ENCODE results near the gene PPP1R3F. TPM values are rescaled to one million over a fixed set of nuclear protein-coding genes. Genes with fewer than 3 reads are reported as not detected.

Gene PPP1R3F
- total RNA-seq = 11.5 and 13.1 TPM in 2 replicates
- long read RNA-seq = 0 reads

- Mint-ChIP-seq H3K27me3 (ENCODE audit: low read depth) (no peaks in the 10 kb centered on the region), H3K27ac (ENCODE audit: unreplicated experiment) (peak within 1 kb of the TSS; percentile 99), H3K4me3 (peak within 1 kb of the TSS; percentile 96), H3K36me3 (ENCODE audit: low read depth) (peaks cover 5% of the 10 kb centered on the region), H3K9me3 (peaks cover 12% of the 10 kb centered on the region), H3K4me1 (peaks cover 42% of the 10 kb centered on the region)
- TF ChIP-seq, protein P1, sequence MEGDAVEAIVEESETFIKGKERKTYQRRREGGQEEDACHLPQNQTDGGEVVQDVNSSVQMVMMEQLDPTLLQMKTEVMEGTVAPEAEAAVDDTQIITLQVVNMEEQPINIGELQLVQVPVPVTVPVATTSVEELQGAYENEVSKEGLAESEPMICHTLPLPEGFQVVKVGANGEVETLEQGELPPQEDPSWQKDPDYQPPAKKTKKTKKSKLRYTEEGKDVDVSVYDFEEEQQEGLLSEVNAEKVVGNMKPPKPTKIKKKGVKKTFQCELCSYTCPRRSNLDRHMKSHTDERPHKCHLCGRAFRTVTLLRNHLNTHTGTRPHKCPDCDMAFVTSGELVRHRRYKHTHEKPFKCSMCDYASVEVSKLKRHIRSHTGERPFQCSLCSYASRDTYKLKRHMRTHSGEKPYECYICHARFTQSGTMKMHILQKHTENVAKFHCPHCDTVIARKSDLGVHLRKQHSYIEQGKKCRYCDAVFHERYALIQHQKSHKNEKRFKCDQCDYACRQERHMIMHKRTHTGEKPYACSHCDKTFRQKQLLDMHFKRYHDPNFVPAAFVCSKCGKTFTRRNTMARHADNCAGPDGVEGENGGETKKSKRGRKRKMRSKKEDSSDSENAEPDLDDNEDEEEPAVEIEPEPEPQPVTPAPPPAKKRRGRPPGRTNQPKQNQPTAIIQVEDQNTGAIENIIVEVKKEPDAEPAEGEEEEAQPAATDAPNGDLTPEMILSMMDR (conservative IDR thresholded peaks at IDR 0.05) = no peak
- peak; percentile 14 for DNase-seq (ENCODE audit: low read depth, low spot score)
Observed at GRCh38 chrX:49269767-49270248, at the start of gene PPP1R3F. Gene PPP1R3F (plus strand): TSS chrX:49269793. CDS start chrX:49269870, 77 bp downstream.

GRCh38 chrX:49220100-49220499 lies 49.5 kb upstream of the PPP1R3F start:
- H3K4me3 Mint-ChIP-seq = no peak overlapping the region
- peaks cover 33% of the 10 kb centered on the region for H3K27me3 Mint-ChIP-seq (ENCODE audit: low read depth)
- H3K9me3 Mint-ChIP-seq = peaks cover 6% of the 10 kb centered on the region
- no peaks in the 10 kb centered on the region for H3K36me3 Mint-ChIP-seq (ENCODE audit: low read depth)
- no peak for DNase-seq (ENCODE audit: low read depth, low spot score)
- H3K27ac Mint-ChIP-seq (ENCODE audit: unreplicated experiment) = no peak overlapping the region
- TF ChIP-seq, protein P1 (conservative IDR thresholded peaks at IDR 0.05) = no peak
- no peaks in the 10 kb centered on the region for H3K4me1 Mint-ChIP-seq

GRCh38 chrX:49221868-49222267 lies 47.7 kb upstream of the PPP1R3F start:
- DNase-seq (ENCODE audit: low read depth, low spot score) = no peak
- H3K4me3 Mint-ChIP-seq = no peak overlapping the region
- H3K27me3 Mint-ChIP-seq (ENCODE audit: low read depth) = peaks cover 35% of the 10 kb centered on the region
- TF ChIP-seq, protein P1 (conservative IDR thresholded peaks at IDR 0.05) = no peak
- no peak overlapping the region for H3K27ac Mint-ChIP-seq (ENCODE audit: unreplicated experiment)
- no peaks in the 10 kb centered on the region for H3K36me3 Mint-ChIP-seq (ENCODE audit: low read depth)
- no peaks in the 10 kb centered on the region for H3K4me1 Mint-ChIP-seq
- peaks cover 6% of the 10 kb centered on the region for H3K9me3 Mint-ChIP-seq

DNA sequence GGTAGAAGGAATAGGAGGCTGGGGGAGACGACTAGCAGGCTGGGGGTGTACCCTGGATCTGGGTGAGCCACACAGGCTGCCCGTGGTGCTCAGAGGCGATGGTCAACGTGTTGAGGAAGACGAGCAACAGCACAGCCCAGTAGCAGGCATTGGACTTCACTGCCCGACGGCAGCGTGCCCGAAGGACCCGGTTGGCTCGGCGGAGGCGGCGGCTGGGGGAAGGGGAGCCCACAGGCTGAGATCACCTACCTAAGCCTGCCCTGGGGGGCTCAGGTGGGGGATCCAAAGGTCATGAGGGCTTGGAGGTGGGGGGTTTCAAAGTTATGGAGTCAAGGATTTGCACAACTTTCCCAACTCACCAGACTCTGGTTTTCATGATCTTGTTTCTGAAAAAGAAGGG lies 43.7 kb upstream of the PPP1R3F start:
- H3K36me3 Mint-ChIP-seq (ENCODE audit: low read depth) = peaks cover 3% of the 10 kb centered on the region
- no peak overlapping the region for H3K27ac Mint-ChIP-seq (ENCODE audit: unreplicated experiment)
- DNase-seq (ENCODE audit: low read depth, low spot score) = no peak
- H3K4me1 Mint-ChIP-seq = no peaks in the 10 kb centered on the region
- H3K9me3 Mint-ChIP-seq = peaks cover 9% of the 10 kb centered on the region
- peaks cover 37% of the 10 kb centered on the region for H3K27me3 Mint-ChIP-seq (ENCODE audit: low read depth)
- TF ChIP-seq, protein P1 (conservative IDR thresholded peaks at IDR 0.05) = no peak
- H3K4me3 Mint-ChIP-seq = no peak overlapping the region

DNA sequence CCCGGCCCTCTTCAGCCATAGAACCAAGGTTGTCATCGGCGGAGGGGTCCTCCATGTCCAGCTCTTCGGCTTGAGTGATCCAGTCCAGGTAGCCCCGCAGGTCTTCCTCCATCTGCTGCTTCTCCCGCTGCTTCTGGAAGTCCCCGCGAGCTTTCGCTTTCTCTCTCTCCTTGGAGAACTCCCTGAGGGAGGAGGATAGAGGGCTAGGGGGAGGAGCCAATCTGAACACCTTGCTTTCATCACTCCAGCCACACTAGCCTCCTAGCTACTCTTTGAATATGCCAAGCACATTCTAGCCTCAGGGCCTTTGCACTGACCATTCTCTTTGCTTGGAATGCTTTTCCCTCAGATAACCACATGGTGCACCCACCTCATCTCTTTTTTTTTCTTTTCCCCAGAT lies 42.6 kb upstream of the PPP1R3F start:
- Mint-ChIP-seq H3K4me1 (no peaks in the 10 kb centered on the region), H3K9me3 (peaks cover 5% of the 10 kb centered on the region), H3K27ac (ENCODE audit: unreplicated experiment) (no peak overlapping the region), H3K27me3 (ENCODE audit: low read depth) (peaks cover 30% of the 10 kb centered on the region), H3K36me3 (ENCODE audit: low read depth) (peaks cover 3% of the 10 kb centered on the region), H3K4me3 (no peak overlapping the region)
- TF ChIP-seq, protein P1 (conservative IDR thresholded peaks at IDR 0.05) = no peak
- DNase-seq (ENCODE audit: low read depth, low spot score) = no peak

Data from neural crest cell (in vitro differentiated cells).